ENCODE measurements around the gene LHPP.

The LHPP gene

GRCh38 chr10:124568339-124568738, 106.7 kb downstream of the LHPP start:
- no peak for DNase-seq (ENCODE audit: low read depth)
- TF ChIP-seq, protein P1, sequence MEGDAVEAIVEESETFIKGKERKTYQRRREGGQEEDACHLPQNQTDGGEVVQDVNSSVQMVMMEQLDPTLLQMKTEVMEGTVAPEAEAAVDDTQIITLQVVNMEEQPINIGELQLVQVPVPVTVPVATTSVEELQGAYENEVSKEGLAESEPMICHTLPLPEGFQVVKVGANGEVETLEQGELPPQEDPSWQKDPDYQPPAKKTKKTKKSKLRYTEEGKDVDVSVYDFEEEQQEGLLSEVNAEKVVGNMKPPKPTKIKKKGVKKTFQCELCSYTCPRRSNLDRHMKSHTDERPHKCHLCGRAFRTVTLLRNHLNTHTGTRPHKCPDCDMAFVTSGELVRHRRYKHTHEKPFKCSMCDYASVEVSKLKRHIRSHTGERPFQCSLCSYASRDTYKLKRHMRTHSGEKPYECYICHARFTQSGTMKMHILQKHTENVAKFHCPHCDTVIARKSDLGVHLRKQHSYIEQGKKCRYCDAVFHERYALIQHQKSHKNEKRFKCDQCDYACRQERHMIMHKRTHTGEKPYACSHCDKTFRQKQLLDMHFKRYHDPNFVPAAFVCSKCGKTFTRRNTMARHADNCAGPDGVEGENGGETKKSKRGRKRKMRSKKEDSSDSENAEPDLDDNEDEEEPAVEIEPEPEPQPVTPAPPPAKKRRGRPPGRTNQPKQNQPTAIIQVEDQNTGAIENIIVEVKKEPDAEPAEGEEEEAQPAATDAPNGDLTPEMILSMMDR (conservative IDR thresholded peaks at IDR 0.05; ENCODE audit: low read depth, low read length): no peak
- no peak overlapping the region for H3K4me3 ChIP-seq (ENCODE audit: low read depth, low read length)

DNA sequence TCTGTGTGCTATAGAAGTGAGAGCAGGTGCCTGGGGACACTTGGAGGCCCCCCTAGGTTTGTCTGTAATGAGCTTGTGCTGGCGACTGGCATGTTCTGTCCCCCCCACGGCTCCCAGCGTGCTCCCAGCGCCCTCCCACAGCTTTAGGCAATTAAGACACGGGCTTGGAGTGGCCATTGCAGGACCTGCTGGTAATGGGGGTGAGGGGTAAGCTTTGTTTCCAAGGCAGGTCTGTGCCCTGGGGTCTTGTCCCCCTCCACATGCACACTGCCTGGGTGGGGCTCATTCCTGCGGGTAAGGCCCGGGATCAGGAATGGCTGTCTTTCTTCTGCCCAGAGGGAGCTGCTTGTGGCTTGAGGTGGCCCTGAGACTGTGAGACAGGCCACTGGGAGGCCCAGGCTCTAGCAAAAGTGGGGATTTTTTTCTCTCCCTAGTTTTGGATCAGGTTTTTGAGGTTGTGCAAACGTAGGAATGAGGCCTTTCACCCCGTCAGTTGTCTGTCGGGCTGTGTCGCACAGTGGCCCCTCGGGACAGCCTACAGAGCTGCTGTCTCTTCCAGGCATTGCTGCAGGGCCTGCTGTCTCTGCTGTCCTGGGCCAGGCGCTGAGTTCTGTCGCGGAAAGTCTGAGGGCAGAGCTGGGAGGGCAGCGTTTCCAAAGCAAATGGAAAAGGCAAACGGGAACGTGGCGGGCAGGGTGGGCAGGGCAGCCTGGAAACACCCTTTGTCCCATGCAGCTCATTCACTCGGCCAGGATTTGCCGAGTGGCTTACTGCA, 107.4 kb downstream of the LHPP start:
- H3K4me3 ChIP-seq (ENCODE audit: low read depth, low read length): no peak overlapping the region
- DNase-seq (ENCODE audit: low read depth): no peak
- TF ChIP-seq, protein P1 (conservative IDR thresholded peaks at IDR 0.05; ENCODE audit: low read depth, low read length): no peak

- DNase-seq (ENCODE audit: low read depth): no peak
- TF ChIP-seq, protein P1 (conservative IDR thresholded peaks at IDR 0.05; ENCODE audit: low read depth, low read length): no peak
- no peak overlapping the region for H3K4me3 ChIP-seq (ENCODE audit: low read depth, low read length)
Measured at GRCh38 chr10:124569623-124570470, 108.2 kb downstream of the LHPP start.

DNA sequence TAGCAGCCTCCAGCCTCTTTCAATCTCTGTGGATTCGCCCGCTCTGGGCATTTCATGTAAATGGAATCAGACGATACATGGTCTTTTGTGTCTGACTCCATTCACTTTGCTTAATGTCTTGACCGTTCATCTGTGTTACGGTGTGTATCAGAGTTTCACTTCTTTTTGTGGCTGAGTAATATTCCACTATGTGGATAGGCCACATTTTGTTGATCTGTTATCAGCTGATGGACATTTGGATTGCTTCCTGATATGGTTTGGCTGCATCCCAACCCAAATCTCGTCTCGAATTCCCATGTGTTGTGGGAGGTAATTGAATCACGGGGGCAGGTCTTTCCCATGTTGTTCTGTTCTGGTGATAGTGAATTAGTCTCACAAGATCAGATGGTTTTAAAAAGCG, 109.0 kb downstream of the LHPP start:
- TF ChIP-seq, protein P1 (conservative IDR thresholded peaks at IDR 0.05; ENCODE audit: low read depth, low read length): no peak
- no peak overlapping the region for H3K4me3 ChIP-seq (ENCODE audit: low read depth, low read length)
- DNase-seq (ENCODE audit: low read depth): no peak

GRCh38 chr10:124572751-124573150, 111.1 kb downstream of the LHPP start:
- DNase-seq (ENCODE audit: low read depth): no peak
- H3K4me3 ChIP-seq (ENCODE audit: low read depth, low read length): no peak overlapping the region
- TF ChIP-seq, protein P1 (conservative IDR thresholded peaks at IDR 0.05; ENCODE audit: low read depth, low read length): no peak

DNA sequence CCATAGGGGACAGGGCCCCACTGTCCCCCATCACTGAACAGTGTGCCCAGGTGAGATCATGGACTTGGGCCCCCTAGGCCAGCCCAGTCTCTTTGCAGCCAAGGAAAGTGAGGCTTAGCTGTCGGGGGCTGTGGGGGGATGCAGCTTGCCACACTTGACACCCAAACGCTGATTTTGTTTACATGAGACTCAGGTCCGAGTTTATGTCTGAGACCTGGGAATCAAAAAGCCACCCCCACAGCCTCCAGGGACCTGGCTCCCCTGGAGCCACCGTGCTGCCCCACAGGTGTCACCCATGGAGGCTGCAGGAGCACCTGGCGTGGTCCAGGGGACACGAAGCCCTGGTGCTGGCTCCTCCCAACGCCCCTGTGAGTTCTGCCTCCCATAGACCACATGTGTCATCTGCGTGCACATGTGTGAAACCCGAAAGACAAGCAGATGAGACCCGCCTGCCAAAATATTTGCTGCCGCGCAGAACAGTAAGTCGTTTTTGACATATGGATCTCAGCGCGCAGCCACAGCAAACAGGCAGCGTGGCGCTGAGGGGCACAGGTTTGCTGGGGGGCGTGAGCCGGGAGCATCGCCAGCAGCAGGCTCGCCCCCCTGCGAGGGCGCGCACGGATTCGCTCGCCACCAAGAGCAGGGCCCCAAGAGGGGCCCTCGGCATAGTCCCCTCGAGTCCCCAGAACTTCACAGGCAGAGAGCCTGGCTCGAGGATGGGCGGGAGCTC, 112.3 kb downstream of the LHPP start:
- TF ChIP-seq, protein P1 (conservative IDR thresholded peaks at IDR 0.05; ENCODE audit: low read depth, low read length): no peak
- DNase-seq (ENCODE audit: low read depth): no peak
- H3K4me3 ChIP-seq (ENCODE audit: low read depth, low read length): no peak overlapping the region
